ENCODE measurements around the gene PPP2R1A.
"Not testable (repeated sequence)": the region's sequence is repeated elsewhere in the genome, so short reads cannot be mapped to it uniquely, and the experiment has no call there.

Gene PPP2R1A

DNA sequence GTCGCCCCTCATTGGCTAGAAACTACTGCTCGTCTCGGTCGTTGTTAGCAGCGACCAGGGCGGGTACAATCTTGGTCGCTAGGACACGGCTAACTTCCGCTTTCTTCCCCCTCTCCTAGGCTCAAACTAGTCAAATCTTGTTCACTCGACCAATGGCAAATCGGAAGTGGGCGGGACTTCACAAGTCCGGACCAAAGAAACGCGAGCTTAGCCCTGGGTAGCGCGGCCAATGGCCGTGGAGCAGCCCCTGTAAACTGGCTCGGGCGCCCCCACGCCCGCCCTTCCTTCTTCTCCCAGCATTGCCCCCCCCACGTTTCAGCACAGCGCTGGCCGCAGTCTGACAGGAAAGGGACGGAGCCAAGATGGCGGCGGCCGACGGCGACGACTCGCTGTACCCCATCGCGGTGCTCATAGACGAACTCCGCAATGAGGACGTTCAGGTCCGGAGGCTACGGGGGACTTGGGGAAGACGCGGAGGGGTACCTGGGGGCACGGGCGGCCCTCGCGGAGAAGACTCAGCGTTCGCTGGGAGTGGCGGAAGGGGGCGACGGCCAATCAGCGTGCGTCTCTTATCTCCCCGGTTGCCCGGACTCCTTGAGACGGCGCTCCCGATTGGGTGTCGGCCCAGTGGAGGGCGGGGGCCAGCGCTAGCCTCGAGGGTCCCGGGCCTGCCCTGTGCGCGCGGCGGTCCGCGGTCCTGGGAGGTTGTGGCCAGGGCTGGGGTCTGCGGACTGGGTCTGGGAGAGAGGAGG is at the start of gene PPP2R1A:
PPP2R1A (plus strand) TSS at position 318 of the 752 bp plus-strand sequence; CDS start at position 363, 45 bp downstream.
- DNase-seq, result peak; percentile 100

DNA sequence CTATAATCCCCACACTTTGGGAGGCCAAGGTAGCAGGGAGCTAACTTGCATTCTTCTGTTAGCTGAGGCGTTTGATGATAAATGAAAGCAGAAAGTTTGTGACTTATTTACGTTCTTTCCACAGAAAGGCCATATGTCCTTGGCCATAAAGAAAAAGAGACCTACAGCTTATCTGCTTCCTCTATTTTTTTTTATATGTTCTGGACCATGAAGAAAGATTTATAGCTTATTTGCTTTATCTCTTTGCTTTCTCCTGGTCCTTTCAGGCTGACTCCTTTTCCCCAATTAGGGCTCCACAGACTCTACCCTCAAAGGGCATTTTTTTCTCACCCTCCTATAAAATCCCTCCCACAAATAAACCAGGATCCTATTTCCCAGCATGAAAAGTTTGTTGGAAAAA is 48.6 kb upstream of the PPP2R1A start:
- no peak for DNase-seq

DNA sequence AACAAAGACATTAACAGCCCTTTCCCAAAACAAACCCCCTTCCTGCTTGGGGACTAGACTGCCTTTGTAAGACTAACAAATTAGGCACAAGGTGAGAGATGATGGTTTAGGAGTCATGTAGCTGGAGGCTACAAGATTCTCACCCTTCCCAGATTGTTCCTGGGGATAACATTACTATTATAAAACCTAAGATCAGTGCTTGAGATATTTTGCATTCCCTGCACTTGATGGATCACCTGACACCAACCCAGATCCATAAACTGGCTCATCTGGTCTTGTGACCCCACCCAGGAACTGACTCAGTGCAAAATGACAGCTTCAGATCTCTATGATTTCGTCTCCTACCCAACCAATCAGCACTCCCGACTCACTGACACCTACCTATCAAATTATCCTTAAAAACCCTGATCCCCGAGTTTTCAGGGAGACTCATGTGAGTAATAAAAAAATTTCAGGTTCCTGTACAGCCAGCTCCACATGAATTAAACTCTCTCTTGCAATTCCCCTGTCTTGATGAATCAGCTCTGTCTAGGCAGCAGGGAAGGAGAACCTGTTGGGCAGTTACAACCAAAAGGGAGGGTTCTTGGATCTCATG is 47.8 kb upstream of the PPP2R1A start:
- no peak for DNase-seq

DNA sequence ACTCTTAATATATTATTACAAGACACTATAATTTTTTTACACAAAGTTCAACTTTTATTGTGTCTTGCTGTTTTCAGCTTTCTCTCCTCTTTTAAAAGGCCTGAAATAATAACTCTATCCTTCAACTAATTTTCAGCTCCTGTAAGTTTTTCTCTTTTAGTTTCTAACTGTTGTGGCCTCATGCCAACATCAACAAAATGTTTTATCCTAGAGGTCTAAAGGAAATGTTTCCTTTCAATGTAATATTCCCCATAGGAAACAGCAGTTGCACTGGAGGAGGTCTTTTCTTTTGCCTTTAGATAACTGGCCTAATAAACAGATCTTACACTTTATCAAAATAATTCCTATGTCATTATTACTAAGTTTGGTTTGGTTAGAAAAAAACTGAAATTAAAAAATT is 41.6 kb upstream of the PPP2R1A start:
- DNase-seq, result no peak

DNA sequence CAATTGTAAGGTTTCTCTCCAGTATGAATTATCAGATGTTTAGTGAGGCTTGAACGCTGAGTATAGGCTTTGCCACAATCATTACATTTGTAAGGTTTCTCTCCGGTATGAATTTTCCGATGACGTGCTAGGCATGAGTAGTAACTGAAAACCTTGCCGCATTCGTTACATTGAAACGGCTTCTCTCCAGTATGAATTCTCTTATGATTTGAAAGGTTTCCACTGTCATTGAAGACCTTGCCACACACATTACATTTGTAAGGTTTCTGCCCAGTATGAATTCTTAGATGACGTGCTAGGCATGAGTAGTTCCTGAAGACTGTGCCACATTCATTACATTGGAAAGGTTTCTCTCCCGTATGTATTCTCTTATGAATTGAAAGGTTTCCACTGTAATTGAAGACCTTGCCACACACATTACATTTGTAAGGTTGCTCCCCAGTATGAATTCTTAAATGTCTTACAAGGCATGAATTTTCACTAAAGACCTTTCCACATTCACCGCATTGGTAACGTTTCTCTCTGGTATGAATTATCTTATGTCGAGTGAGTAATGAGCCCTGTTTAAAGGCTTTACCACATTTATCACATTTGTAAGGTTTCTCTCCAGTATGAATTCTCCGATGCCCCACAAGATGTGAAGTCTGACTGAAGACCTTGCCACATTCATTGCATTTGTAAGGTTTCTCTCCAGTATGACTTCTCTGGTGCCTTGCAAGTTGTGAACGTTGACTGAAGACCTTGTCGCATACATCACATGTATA is 34.1 kb upstream of the PPP2R1A start:
- no peak for DNase-seq

DNA sequence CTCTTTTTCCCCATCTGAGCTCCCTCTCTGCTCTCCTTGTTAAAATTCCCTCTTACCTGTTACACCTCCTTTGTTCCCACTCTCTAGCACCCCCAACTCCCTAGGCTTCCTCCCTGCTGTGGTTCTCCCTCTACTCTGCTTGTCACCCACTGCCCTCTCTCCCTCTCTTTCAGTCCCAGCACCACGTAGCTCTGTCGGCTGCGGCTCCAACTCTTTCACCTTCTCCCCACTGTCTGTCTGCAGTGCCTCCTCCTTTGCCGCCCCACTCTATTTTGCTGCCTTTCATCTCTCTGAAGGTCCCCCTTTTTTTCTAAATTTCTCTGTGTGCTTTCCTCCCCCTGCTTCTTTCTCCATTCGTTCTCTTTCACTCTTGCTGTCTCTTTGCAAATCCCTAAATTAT is 19.5 kb upstream of the PPP2R1A start:
- DNase-seq, result no peak

DNA sequence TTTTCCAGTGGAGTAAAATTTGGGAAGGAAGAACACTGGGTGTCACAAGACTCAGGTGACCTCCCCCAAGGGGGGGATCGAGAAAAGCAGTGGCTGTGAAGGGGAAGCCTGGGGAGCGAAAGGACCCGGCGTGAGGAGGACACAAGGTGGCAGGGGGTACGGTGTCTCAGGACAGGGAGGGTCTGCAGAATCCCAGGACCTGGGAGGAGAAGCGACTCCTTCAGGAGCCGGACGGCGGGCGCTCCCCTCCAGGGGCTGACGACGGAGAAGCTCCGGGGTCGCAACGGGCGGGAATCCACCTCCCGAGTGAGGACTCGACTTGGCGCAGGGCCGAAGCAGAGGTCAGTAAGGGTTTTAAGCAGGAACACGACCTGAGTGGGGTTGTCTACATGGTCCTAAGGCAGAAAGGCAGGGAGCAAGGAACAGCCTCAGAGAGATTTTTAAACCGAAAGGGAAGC is 19.0 kb upstream of the PPP2R1A start:
- DNase-seq, result no peak

DNA sequence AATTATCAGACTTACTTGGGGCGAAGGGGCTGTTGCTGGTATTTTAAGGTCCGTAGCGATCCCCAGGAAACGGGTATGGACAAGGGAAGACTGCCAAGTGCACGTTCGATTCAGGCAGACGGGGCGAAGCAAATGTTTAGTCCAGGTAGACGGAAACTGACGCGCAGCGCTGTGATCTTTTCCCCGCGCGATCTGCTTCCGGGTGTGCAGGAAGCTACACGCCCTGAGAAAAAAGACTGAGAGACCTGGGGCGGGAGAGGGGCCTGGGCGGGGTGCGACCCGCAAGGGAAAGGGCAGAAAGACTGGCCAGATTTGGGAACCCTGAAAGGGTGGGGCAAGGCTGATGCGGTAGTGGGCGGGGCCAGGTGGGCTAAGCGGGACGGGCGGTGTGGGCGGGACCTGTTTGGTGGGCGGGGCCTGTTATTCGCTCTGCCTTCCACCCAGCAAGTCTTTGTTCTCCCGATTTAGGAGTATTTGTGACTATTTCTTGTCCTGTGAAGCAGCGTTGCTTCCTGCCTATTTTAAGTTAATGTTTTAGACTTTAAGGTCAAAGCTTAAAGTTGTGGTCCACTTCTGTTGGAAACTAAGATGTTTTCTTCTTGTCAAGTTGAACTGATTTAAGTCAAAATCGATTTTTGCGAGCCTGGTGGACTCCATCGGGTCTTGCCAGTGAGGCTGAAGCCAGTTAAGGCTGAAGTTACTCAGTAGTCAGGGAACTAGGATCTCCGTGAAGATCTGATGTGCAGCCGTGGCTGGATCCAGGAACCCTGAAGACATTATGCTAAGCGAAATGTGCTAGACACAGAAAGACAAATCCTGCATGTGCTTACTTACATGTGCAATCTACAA is 18.3 kb upstream of the PPP2R1A start, which contains the start of gene ZNF836:
ZNF836 (minus strand) TSS at position 301 of the 849 bp plus-strand sequence. CDS start 3,549 bp downstream, outside the sequence.
- DNase-seq, result peak; percentile 94

DNA sequence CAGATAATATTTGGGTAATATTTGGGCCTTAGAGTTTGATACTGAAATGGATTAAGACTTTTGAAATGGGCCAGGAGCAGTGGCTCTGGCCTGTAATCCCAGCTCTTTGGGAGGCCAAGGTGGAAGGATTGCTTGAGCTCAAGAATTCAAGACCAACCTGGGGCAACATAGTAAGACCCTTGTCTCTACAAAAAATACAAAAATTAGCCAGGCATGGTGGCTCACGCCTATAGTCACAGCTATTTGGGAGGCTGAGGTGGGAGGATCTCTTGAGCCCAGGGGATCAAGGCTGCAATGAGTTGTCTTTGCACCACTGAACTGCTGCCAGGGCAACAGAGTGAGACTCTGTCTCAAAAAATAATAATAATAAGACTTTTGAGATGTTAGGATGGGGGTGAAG is 17.5 kb upstream of the PPP2R1A start:
- DNase-seq, result no peak

DNA sequence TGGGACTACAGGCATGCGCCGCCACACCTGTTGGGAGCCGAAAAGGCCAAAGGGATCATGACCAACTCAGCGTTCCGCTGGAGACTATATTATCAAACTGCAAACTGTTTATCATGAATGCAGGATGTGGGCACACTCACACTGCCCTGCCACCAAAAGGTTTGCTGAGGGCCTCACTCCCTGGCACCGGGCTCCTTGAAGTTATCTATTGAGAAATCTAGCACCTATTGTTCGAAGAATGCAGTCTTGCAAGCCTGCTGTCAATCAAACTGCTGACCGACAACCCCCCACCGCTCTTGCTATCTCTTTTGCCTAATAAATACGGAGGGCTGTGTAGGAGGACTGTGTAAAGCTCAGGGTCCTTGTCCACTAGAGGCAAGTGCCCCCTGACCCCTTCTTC is 13.3 kb upstream of the PPP2R1A start:
- no peak for DNase-seq

DNA sequence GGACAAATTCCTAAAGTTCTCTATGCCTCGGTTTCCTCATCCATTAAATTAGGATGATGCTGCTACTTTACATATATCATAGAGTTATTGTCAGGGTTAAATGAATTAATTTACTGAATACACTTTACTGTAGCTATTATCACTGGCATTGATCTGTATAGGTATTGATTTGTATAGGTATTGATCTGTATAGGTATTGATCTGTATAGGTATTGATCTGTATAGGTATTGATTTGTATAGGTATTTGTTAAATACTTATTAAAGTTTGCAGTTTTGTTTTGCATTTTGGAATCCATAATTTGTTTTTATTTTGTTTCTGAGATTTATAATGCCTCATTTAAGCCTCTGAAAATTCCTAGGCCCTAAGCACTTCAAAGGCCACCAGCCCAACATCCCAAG is 2.4 kb upstream of the PPP2R1A start:
- DNase-seq, result no peak

DNA sequence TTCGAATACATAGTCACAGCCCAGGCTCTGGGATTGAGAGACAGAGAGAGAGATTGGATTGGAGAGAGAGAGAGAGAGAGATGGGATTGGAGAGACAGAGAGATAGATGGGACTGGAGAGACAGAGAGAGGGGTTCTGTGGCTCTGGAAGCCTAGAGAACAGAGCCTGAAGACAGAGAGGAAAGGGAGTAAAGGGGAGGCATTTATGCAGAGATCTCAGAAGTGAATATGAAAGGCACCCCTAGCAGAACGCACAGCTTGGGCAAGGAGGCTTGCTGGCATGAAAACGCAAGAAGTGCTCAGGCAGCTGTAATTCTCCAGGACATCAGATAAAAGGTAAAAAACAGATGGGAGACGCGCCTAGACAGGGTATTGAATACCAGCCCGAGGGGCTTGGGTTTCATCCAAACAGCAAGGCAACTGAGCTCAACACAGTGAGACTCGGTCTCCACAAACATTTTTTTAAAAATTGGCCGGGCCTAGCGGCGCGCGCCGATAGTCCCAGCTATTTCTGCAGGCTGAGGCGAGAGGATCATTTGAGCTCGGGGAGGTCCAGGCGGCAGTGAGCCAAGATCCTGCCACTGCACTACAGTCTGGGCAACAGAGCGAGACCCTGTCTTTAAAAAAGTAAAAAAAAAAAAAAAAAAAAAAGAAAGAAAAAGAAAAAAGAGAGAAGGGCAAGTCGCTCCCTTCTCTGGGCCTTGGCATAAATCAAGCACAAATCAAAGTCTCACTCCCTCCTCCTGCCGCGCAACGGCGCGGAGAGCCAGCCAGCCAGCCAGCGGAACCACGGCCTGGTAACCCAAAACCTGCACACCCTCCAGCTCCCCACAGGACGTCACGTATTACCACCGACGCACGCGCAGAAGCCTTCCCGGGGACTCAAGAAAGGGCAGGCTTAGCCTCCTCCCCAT is 774 bp upstream of the PPP2R1A start:
- DNase-seq, result no peak

DNA sequence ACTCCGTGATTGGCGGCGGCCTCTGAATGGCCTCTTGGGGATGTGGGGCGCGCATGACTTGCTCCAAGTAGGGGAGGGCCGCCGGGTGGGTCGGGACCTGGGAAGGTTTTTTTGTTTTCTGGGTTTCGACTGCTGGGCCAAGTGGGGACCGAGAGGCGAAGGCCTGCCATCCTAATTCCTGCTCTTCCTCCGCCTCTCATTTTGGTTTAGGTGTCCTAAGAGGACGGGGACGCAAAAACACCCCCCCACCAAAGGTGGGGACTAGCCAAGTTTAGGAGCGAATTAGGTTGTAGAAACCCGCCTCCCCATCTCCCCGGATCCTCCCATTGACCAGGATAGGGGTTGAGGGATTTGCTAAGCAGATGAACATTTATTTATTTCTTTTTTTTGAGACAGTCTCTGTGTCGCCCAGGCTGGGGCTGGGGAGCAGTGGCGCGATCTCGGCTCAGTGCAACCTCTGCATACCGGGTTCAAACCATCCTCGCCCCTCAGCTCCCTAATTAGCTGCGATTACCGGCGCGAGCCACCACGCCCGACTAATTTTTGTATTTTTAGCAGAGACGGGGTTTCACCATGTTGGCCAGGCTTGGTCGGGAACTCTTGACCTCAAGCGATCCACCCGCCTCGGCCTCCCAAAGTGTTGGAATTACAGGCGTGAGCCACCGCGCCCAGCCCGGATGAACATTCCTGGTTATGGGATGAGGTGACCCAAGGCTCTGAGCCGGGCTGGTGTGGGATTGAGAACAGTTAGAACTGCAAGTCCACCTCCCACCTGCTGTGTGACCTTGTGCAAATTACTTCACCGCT is 838 bp downstream of the PPP2R1A start:
- no peak for DNase-seq

DNA sequence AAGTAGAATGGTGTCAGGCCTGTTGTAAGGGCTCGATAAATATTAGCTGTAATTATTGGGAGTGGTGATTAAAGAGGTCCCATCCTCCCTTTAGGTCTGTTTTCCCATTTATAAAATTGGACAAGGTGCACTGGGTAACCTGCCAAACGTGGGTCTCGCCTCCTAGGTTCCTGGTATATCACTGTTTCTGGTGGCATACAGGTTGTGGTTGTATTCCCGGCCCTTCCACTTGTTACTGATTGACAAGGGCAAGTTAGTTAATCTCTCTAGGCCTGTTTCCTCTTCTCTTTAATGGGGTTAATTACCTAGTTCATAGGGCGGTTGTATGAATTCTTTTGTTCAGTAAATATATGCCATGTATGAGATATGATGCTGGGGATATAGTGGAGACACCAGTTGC is 1.5 kb downstream of the PPP2R1A start:
- no peak for DNase-seq

DNA sequence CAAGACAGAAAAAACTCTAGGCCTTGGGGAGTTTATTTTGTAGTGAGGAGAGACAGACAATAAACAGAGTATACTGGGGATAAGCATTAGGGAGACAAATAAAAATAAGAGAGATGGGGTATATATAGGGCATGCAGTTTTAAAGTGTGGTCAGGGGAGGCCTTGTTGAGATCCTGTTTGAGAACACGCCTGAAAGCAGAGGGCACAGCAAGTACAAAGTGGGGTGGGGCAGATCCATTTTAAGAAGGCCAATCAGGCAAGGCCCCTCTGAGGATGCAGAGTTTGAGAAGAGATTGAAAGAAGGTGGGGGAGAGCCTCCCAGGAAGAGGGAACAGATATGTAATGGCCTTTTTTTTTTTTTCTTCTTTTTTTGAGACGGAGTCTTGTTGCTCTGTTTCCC is 2.1 kb downstream of the PPP2R1A start:
- DNase-seq, result no peak

DNA sequence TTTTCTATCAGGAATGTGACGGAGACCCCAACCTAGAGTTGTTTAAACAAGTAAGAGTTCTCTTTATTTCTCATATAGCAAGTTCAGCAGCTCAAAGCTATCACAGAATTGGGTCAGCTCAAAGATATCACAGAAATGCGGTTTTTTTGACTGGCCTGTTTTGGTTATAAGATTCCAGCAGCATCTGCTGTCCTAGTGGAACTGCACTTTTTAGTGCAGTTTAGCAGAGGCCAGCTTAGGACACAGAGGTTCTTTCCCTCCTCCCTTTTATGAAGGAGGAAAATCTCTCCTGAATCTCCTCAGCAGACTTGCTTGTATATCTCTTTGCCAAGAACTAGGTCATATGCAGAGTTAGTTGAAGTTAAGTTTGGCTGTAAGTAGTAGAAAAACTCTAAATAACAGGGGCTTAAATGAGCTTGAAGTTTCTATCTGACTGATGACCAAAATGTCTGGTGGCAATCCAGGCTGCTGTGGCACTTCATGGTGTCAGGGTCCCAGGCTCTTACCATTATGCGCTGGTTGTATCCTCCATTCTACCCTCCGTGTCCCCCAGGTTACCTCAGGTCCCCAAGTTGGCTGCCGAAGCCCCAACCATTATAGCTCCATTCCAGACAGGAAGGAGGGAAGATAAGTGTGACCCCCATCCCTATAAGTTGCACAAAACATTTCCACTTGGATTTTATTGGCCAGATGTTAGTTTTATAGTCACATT is 6.6 kb downstream of the PPP2R1A start:
- DNase-seq, result no peak

DNA sequence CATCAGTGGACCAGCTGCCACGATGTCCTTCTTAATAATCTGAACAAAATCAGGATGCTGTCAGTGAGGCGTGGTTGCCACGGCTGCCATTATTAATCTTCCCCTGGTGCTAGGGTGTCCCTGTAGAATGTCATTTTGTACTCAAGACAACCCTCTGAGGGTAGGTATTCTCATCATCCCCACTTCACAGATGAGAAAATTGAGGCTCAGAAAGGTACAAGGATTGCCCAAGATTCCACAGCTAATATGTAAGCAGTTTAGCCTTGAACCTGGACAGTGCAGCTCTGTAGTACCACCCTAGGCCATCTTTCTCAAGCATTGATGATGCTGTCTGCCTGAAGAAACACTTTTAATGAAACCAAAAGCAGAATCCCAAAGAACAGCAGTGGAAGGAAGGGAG is 8.1 kb downstream of the PPP2R1A start:
- DNase-seq, result no peak

DNA sequence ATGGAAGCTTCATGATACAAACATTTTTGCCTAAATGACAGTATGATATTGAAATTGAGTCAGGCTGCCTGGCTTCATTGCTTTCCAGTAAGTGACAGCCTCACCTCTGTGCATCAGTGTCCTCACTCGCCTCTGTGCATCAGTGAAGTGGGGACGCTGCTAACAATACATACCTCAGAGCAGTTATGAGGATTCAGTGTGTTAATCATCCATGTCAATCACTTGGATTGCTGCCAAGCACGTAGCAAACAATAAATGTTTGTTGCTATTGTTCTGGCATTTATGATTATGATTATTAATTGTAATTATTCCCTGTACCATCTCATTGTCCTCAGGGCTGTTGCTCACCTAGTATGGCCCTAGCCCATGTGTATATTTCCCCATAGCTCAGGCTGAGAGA is 8.8 kb downstream of the PPP2R1A start:
- no peak for DNase-seq

DNA sequence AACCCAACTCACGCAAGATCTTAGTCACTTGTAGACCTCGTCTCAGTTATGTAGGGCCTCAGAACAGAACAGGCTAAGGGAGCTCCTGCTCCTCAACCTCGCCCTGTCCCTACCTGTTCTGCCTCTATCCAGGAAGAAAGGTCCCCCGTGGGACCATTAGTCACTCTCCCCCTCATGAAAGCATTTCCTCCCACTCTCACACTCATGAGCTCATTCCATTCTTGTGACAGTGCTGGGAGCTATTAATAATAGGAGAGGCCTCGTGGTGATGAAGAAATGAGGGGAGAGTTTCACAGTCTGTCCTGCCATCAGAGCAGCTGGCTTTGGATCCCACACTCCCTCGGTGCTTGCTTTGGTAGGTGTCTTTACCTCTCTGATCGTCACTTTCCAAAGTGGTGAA is 10.2 kb downstream of the PPP2R1A start:
- DNase-seq, result no peak

DNA sequence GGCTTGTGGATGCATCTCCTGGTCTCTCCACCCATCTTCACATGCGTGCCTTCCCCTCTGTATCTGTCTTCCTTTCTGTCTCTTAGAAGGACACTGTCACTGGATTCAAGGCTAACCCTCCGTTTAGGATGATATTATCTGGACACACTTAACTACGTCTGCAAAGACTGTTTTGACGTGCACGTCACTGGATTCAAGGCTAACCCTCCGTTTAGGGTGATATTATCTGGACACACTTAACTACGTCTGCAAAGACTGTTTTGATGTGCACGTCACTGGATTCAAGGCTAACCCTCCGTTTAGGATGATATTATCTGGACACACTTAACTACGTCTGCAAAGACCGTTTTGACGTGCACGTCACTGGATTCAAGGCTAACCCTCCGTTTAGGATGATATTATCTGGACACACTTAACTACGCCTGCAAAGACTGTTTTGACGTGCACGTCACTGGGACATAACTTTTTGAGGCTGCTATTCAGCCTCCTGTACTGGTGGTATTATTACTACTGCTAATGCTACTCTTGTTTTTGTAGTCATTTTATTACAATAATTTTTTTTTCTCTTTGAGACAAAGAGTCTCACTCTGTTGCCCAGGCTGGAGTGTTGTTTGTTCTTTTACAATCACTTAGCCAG is 11.0 kb downstream of the PPP2R1A start:
- DNase-seq, result not testable (repeated sequence)
